Panc1 (cell line): ENCODE measurements around the gene VSTM2L. TPM values are rescaled to one million over a fixed set of nuclear protein-coding genes. Genes with fewer than 3 reads are reported as not detected.

Source experiments
- ATAC-seq: fragments of 200-7000 bp; cut with Tn5 transposase; 2 replicates; pipeline ENCODE4 v1.9.1; 2020; ENCODE audit warnings: mild to moderate bottlenecking, moderate library complexity
- BruUV-seq: library from RNA; stranded (reverse); fragments of 400-500 nt; replicated peaks from 2 replicates; lab custom pipeline; 2021; lab: Mats Ljungman, UMichigan
- CTCF ChIA-PET: fragments of 300-600 bp; sonication (Branson Sonifier 250); formaldehyde crosslinking; loops from one replicate; lab custom pipeline; 2022; ENCODE audit warnings: antibody characterized with exemption; lab: Charles Lee
- POLR2A ChIA-PET: fragments of 300-600 bp; sonication (Branson Sonifier 250); formaldehyde crosslinking; loops from one replicate; lab custom pipeline; 2022; ENCODE audit warnings: antibody characterized with exemption; lab: Charles Lee
- DNase-seq: peaks from one replicate; pipeline ENCODE4 v3.0.0-alpha.2; 2010; ENCODE audit warnings: low read depth, low spot score
- H3K27ac ChIP-seq: 2 replicates; pipeline ENCODE4 v1.5.1; 2011; ENCODE audit warnings: mild to moderate bottlenecking, low read length, inconsistent platforms
- H3K27me3 ChIP-seq: fragments of 200-500 bp; sonication (Bioruptor generic); 2 replicates; pipeline ENCODE4 v1.6.0; 2014; ENCODE audit warnings: low read length, inconsistent platforms; ENCODE audit not compliant: control insufficient read depth, insufficient read depth
- H3K36me3 ChIP-seq: fragments of 200-500 bp; sonication (Bioruptor generic); 2 replicates; pipeline ENCODE4 v1.5.1; 2014; ENCODE audit warnings: inconsistent platforms, mild to moderate bottlenecking, low read length, moderate library complexity; ENCODE audit not compliant: control insufficient read depth, insufficient read depth
- H3K4me1 ChIP-seq: 2 replicates; pipeline ENCODE4 v1.5.1; 2011; ENCODE audit warnings: inconsistent platforms, mild to moderate bottlenecking, low read length, moderate library complexity; ENCODE audit not compliant: control insufficient read depth, insufficient read depth
- H3K4me3 ChIP-seq, 2 experiments: 2 replicates each; pipeline ENCODE4 v1.5.1; 2011 to 2012; ENCODE audit warnings: low read depth in 2 of 2, low read length in 2 of 2, mild to moderate bottlenecking in 2 of 2, inconsistent platforms in 1 of 2, moderate library complexity in 1 of 2
- H3K9me3 ChIP-seq: fragments of 200-500 bp; sonication (Bioruptor generic); 2 replicates; pipeline ENCODE4 v1.5.1; 2014; ENCODE audit warnings: low read depth, mild to moderate bottlenecking, inconsistent platforms, low read length, moderate library complexity; ENCODE audit not compliant: control insufficient read depth, insufficient read depth
- POLR2AphosphoS5 ChIP-seq: IDR thresholded peaks from 2 replicates; pipeline ENCODE4 v1.6.1; 2012; ENCODE audit warnings: mild to moderate bottlenecking, low read depth, low read length, moderate library complexity
- SIN3A ChIP-seq: IDR thresholded peaks from 2 replicates; pipeline ENCODE4 v1.6.1; 2012; ENCODE audit warnings: low read depth, mild to moderate bottlenecking, low read length, moderate library complexity, borderline replicate concordance; ENCODE audit not compliant: insufficient read depth
- TCF7L2 ChIP-seq: IDR thresholded peaks from 2 replicates; pipeline ENCODE4 v1.6.1; 2011; ENCODE audit warnings: mild to moderate bottlenecking, low read depth, low read length, inconsistent platforms
- in situ Hi-C: cut with HindIII; loops from 2 replicates; pipeline ENCODE4 v1.10.0; 2016; ENCODE audit warnings: low sequenced_read_pairs, low pct_unique_long_range_greater_than_20kb
- intact Hi-C: fragments of 100-400 bp; cut with micrococcal nuclease; formaldehyde crosslinking; loops from one replicate; pipeline ENCODE4 v1.10.0; 2022; ENCODE audit not compliant: unreplicated experiment
- total RNA-seq: library from RNA; stranded (reverse); gene quantifications from one replicate; pipeline ENCODE4 v1.2.1, GENCODE V29; 2021; ENCODE audit not compliant: unreplicated experiment
- TF ChIP-seq, protein P1 (sequence below): fragments of 450-650 bp; IDR thresholded peaks from 2 replicates; pipeline ENCODE4 v1.5.1; 2017; ENCODE audit warnings: mild to moderate bottlenecking
- TF ChIP-seq, protein P2 (sequence below), 2 experiments: IDR thresholded peaks; 2 replicates each; pipeline ENCODE4 v1.6.1; 2011 to 2012; ENCODE audit warnings: low read depth in 2 of 2, control low read depth in 1 of 2, low read length in 1 of 2, mild to moderate bottlenecking in 1 of 2, moderate library complexity in 1 of 2; ENCODE audit not compliant: insufficient read depth in 1 of 2

VSTM2L gene
- total RNA-seq, 1 experiment from 2014 or later = 16.0 TPM

DNA sequence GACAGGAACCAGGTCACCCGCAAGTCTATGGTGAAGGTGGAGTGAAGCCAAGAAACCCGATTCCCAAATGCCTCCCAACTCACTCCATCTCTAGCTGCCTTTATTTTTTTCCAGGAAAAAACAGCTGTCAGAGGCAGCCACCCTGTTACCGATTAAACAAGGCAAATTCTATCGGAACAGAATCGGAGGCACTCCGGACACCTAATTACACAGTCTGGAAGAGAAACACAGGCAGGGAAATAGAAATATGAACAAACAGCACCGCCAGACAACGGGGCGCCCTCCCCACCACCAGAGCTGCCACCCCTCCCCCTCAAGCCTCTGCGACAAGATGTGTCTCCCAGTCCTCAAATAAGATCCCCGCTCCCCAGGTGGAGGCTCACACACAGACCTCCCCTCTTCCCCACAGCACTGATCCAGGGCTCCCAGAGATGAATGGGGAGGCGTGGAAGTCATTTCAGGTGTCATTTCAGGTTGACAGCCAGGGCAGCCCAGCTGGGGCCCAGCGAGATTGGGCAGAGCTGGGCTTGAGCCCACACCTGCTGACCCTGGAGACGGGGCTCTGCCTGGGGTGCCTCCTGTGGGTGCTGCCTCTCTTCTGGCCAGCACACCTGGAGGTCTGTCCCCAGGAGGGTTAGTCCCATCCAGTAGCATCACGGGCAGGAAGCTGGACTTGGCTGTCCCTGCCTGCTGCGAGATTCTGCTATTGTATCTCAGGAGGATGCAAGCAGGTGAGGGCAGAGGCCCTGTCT, 19.8 kb upstream of the VSTM2L start:
- DNase-seq (no peak), ATAC-seq (no peak)
- no peak for TF ChIP-seq TCF7L2
- TF ChIP-seq, protein P1, sequence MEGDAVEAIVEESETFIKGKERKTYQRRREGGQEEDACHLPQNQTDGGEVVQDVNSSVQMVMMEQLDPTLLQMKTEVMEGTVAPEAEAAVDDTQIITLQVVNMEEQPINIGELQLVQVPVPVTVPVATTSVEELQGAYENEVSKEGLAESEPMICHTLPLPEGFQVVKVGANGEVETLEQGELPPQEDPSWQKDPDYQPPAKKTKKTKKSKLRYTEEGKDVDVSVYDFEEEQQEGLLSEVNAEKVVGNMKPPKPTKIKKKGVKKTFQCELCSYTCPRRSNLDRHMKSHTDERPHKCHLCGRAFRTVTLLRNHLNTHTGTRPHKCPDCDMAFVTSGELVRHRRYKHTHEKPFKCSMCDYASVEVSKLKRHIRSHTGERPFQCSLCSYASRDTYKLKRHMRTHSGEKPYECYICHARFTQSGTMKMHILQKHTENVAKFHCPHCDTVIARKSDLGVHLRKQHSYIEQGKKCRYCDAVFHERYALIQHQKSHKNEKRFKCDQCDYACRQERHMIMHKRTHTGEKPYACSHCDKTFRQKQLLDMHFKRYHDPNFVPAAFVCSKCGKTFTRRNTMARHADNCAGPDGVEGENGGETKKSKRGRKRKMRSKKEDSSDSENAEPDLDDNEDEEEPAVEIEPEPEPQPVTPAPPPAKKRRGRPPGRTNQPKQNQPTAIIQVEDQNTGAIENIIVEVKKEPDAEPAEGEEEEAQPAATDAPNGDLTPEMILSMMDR = no peak
- TF ChIP-seq, protein P2, sequence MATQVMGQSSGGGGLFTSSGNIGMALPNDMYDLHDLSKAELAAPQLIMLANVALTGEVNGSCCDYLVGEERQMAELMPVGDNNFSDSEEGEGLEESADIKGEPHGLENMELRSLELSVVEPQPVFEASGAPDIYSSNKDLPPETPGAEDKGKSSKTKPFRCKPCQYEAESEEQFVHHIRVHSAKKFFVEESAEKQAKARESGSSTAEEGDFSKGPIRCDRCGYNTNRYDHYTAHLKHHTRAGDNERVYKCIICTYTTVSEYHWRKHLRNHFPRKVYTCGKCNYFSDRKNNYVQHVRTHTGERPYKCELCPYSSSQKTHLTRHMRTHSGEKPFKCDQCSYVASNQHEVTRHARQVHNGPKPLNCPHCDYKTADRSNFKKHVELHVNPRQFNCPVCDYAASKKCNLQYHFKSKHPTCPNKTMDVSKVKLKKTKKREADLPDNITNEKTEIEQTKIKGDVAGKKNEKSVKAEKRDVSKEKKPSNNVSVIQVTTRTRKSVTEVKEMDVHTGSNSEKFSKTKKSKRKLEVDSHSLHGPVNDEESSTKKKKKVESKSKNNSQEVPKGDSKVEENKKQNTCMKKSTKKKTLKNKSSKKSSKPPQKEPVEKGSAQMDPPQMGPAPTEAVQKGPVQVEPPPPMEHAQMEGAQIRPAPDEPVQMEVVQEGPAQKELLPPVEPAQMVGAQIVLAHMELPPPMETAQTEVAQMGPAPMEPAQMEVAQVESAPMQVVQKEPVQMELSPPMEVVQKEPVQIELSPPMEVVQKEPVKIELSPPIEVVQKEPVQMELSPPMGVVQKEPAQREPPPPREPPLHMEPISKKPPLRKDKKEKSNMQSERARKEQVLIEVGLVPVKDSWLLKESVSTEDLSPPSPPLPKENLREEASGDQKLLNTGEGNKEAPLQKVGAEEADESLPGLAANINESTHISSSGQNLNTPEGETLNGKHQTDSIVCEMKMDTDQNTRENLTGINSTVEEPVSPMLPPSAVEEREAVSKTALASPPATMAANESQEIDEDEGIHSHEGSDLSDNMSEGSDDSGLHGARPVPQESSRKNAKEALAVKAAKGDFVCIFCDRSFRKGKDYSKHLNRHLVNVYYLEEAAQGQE (IDR thresholded peaks at IDR 0.05; ENCODE audit: insufficient read depth in 1 of 2, low read depth in 2 of 2, low read length in 1 of 2) = no peak
- TF ChIP-seq SIN3A = no peak
- no peak for TF ChIP-seq POLR2AphosphoS5
- in situ Hi-C loops = no loop called here
- no peaks in the 10 kb centered on the region for H3K36me3 ChIP-seq
- BruUV-seq = no TSS peak
- no peaks in the 10 kb centered on the region for H3K4me1 ChIP-seq
- H3K27ac ChIP-seq = no peak overlapping the region
- ChIA-PET POLR2A (no interaction called here), CTCF (interaction anchor here (0.7 kb wide), 1 partner anchor 174 kb away, joined by 3 read pairs; no protein-coding TSS in a partner anchor)
- intact Hi-C loops = no loop called here
- no peaks in the 10 kb centered on the region for H3K27me3 ChIP-seq
- H3K4me3 ChIP-seq = no peak overlapping the region
- H3K9me3 ChIP-seq = no peaks in the 10 kb centered on the region

DNA sequence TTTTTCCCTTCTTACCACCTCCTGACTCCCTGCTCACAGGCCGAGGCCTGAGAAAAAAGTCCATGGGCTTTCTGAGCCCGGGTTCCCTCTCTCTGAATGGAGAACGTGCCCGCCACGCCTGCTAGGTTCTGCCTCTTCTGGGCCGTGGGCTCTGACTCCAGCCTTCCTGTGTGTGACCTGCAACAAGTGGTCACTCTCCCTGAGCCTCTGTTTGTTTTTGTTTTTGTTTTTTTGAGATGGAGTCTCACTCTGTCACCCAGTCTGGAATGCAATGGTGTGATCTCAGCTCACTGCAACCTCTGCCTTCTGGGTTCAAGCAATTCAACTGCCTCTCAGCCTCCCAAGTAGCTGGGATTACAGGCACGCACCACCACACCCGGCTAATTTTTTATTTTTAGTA, 17.9 kb upstream of the VSTM2L start:
- H3K4me3 ChIP-seq = no peak overlapping the region
- intact Hi-C loops (no loop called here), in situ Hi-C loops (no loop called here)
- CTCF ChIA-PET = no interaction called here
- no peak overlapping the region for H3K27ac ChIP-seq
- DNase-seq (no peak), ATAC-seq (no peak)
- H3K36me3 ChIP-seq = no peaks in the 10 kb centered on the region
- no peaks in the 10 kb centered on the region for H3K9me3 ChIP-seq
- H3K27me3 ChIP-seq = no peaks in the 10 kb centered on the region
- POLR2A ChIA-PET = no interaction called here
- TF ChIP-seq POLR2AphosphoS5 (no peak), TCF7L2 (no peak), SIN3A (no peak)
- TF ChIP-seq, protein P1 = no peak
- TF ChIP-seq, protein P2 (IDR thresholded peaks at IDR 0.05; ENCODE audit: insufficient read depth in 1 of 2, low read depth in 2 of 2, low read length in 1 of 2) = no peak
- H3K4me1 ChIP-seq = no peaks in the 10 kb centered on the region
- no TSS peak for BruUV-seq
